Spleen (tissue), 11 donors: ENCODE results near the gene VSIG1. TPM values are rescaled to one million over a fixed set of nuclear protein-coding genes. Genes with fewer than 3 reads are reported as not detected.

Source experiments
- DNase-seq: peaks from one replicate; pipeline ENCODE4 v3.0.0-alpha.2; 2020
- H3K27ac ChIP-seq, 8 donors: fragments of 200-600 bp; sonication (generic) in 7 of 8; 1 replicate in 4 of 8; 2 replicates in 4 of 8; pipeline versions ENCODE4 v1.5.0 to v1.8.0; 2016 to 2021; ENCODE audit warnings: inconsistent platforms in 4 of 8, mild to moderate bottlenecking in 4 of 8, moderate library complexity in 1 of 8
- H3K27me3 ChIP-seq, 7 donors: fragments of 200-600 bp; sonication (generic) in 6 of 7; replicated peaks in 1 of 7; 1 replicate in 4 of 7; 2 replicates in 3 of 7; pipeline versions ENCODE4 v1.5.0 to v1.8.0; 2016 to 2021; ENCODE audit warnings: inconsistent platforms in 3 of 7, mild to moderate bottlenecking in 1 of 7
- H3K36me3 ChIP-seq, 6 donors: fragments of 200-600 bp; sonication (generic) in 5 of 6; 1 replicate in 4 of 6; 2 replicates in 2 of 6; pipeline versions ENCODE4 v1.5.0 to v1.8.0; 2016 to 2021; ENCODE audit warnings: inconsistent platforms in 2 of 6
- H3K4me1 ChIP-seq, 6 donors: fragments of 200-600 bp; sonication (generic) in 5 of 6; 1 replicate in 3 of 6; 2 replicates in 3 of 6; pipeline versions ENCODE4 v1.5.0 to v1.8.0; 2016 to 2021; ENCODE audit warnings: inconsistent platforms in 3 of 6
- H3K4me3 ChIP-seq, 8 donors: fragments of 200-600 bp; sonication (generic) in 7 of 8; 1 replicate in 4 of 8; 2 replicates in 4 of 8; pipeline versions ENCODE4 v1.5.0 to v1.8.0; 2016 to 2021; ENCODE audit warnings: inconsistent platforms in 4 of 8, mild to moderate bottlenecking in 4 of 8, moderate library complexity in 2 of 8
- H3K9me3 ChIP-seq, 8 donors: fragments of 200-600 bp; sonication (generic) in 7 of 8; 1 replicate in 4 of 8; 2 replicates in 4 of 8; pipeline versions ENCODE4 v1.5.0 to v1.8.0; 2016 to 2021; ENCODE audit warnings: inconsistent platforms in 4 of 8
- POLR2A ChIP-seq, 3 donors: fragments of 450-650 bp; IDR thresholded peaks; one replicate each; pipeline ENCODE4 v1.5.1; 2017; ENCODE audit warnings: antibody characterized with exemption in 3 of 3, mild to moderate bottlenecking in 1 of 3
- POLR2AphosphoS5 ChIP-seq, 3 donors: sonication (generic); formaldehyde crosslinking; IDR thresholded peaks; one replicate each; pipeline ENCODE4 v1.5.1; 2017; ENCODE audit warnings: antibody characterized with exemption in 3 of 3
- WGBS, 5 donors: extraction: QIAGEN DNeasy Blood & Tissue Kit in 3 of 5; methylation state at CpG; one replicate each; pipeline versions ENCODE4 v1.1.5 to v1.1.7; 2013 to 2018; 5-methylcytosine and 5-hydroxymethylcytosine counted together
- intact Hi-C: fragments of 100-400 bp; cut with DNase I; formaldehyde crosslinking; loops from one replicate; pipeline ENCODE4 v1.15.0; 2023; ENCODE audit warnings: low total_unique reads
- polyA plus RNA-seq, 3 donors: library from polyadenylated mRNA; stranded (reverse); fragments of 200-250 nt; gene quantifications; one replicate each; pipeline ENCODE4 v1.2.1, GENCODE V29; 2013
- total RNA-seq, 7 donors: library from RNA; depleted of rRNA in 3 of 7; stranded (reverse); fragments of >200 nt in 3 of 7; fragmentation: NEBNext Ultra II Directional in 4 of 7; extraction: Animal tissue kit (Norgen Biotek cat#: 25700) in 4 of 7; gene quantifications; one replicate each; pipeline versions ENCODE4 v1.1.0 to v1.2.1, GENCODE V29; 2016 to 2021
- TF ChIP-seq, protein P1 (sequence below), 11 experiments: fragments of 200-600 bp in 7 of 11; fragments of 450-650 bp in 4 of 11; sonication (generic) in 4 of 11; IDR thresholded peaks in 8 of 11; conservative IDR thresholded peaks in 3 of 11; 1 replicate in 7 of 11; 2 replicates in 4 of 11; pipeline versions ENCODE4 v1.4.0 to v1.8.0; 2016 to 2021; ENCODE audit warnings: antibody characterized with exemption in 11 of 11, inconsistent platforms in 4 of 11, mild to moderate bottlenecking in 1 of 11
- donor health status: healthy with polysubstance abuse.
- donor health status: DM: no; HTN: no; CAD: no; lungs with moderate emphysema.
- donor health status: DM: no; HTN: no; CAD: no.
- donor health status: Bipolar disorder and iron deficiency.
- donor health status: healthy.
- donor health status: DM: no; HTN: no; CAD: no.
- donor health status: DM: yes; HTN: yes; CAD: no.

VSIG1 gene
- total and polyA plus RNA-seq, 10 donors, result 0.11 to 1.4 (median 0.64) TPM

GRCh38 chrX:108032944-108033343, 11.9 kb upstream of the VSIG1 start:
- WGBS, 5 donors, result 84 to 100% (median 89%) methylated on average over 2 to 5 of the region's 5 CpGs
- TF ChIP-seq POLR2A (IDR thresholded peaks at IDR 0.05) (no peak), POLR2AphosphoS5 (IDR thresholded peaks at IDR 0.05) (no peak)
- TF ChIP-seq, protein P1, sequence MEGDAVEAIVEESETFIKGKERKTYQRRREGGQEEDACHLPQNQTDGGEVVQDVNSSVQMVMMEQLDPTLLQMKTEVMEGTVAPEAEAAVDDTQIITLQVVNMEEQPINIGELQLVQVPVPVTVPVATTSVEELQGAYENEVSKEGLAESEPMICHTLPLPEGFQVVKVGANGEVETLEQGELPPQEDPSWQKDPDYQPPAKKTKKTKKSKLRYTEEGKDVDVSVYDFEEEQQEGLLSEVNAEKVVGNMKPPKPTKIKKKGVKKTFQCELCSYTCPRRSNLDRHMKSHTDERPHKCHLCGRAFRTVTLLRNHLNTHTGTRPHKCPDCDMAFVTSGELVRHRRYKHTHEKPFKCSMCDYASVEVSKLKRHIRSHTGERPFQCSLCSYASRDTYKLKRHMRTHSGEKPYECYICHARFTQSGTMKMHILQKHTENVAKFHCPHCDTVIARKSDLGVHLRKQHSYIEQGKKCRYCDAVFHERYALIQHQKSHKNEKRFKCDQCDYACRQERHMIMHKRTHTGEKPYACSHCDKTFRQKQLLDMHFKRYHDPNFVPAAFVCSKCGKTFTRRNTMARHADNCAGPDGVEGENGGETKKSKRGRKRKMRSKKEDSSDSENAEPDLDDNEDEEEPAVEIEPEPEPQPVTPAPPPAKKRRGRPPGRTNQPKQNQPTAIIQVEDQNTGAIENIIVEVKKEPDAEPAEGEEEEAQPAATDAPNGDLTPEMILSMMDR (IDR thresholded peaks at IDR 0.05 in 8 of 11, conservative IDR thresholded peaks at IDR 0.05 in 3 of 11), result no peak
- DNase-seq, result no peak
- Histone ChIP-seq H3K27ac (no peak overlapping the region), H3K4me1 (no peaks in the 10 kb centered on the region), H3K4me3 (no peak overlapping the region), H3K9me3 (no peaks in the 10 kb centered on the region), H3K27me3 (peaks cover 0 to 8% (median 0%) of the 10 kb centered on the region in 7 donors), H3K36me3 (no peaks in the 10 kb centered on the region)
- intact Hi-C loops, result no loop called here

GRCh38 chrX:108033890-108034289, 11.0 kb upstream of the VSIG1 start:
- peaks cover 0 to 12% (median 0%) of the 10 kb centered on the region in 7 donors for H3K27me3 ChIP-seq
- no peak for DNase-seq

DNA sequence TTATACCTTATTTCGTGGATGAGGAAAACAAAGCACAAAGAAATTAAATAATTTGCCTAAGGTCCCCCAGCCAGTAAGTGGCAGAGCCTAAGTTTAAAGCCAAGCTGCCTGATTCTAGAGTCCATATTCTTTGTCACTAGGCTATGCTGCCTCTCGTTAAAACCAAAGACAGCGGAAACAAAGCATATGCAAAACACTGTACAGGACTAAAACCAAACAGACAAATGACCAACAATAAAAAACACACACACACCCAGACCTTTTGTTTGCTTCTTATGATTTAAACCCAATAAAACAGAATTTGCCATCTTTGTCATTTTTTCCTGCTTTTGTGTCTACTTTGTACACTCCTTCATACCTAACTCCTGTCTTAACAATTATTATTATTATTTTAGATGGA, 10.1 kb upstream of the VSIG1 start:
- no peak overlapping the region for H3K27ac ChIP-seq
- H3K9me3 ChIP-seq, result no peaks in the 10 kb centered on the region
- no peak for TF ChIP-seq POLR2AphosphoS5 (IDR thresholded peaks at IDR 0.05)
- DNase-seq, result no peak
- H3K4me3 ChIP-seq, result no peak overlapping the region
- no peaks in the 10 kb centered on the region for H3K4me1 ChIP-seq
- 62 to 87% (median 86%) methylated on average over 3 of the region's 3 CpGs for WGBS, 5 donors
- intact Hi-C loops, result no loop called here
- H3K27me3 ChIP-seq, result peaks cover 0 to 16% (median 0%) of the 10 kb centered on the region in 7 donors
- H3K36me3 ChIP-seq, result no peaks in the 10 kb centered on the region

More at GRCh38 chrX:108033890-108034289, 11.0 kb upstream of the VSIG1 start:
- H3K4me3 ChIP-seq, result no peak overlapping the region
- WGBS, 5 donors, result 54 to 82% (median 78%) methylated on average over 1 to 3 of the region's 3 CpGs
- no peak overlapping the region for H3K27ac ChIP-seq
- intact Hi-C loops, result no loop called here
- H3K36me3 ChIP-seq, result no peaks in the 10 kb centered on the region
- no peaks in the 10 kb centered on the region for H3K4me1 ChIP-seq
- no peaks in the 10 kb centered on the region for H3K9me3 ChIP-seq
- TF ChIP-seq POLR2A (IDR thresholded peaks at IDR 0.05), result no peak
- no peak for TF ChIP-seq POLR2AphosphoS5 (IDR thresholded peaks at IDR 0.05)
- TF ChIP-seq, protein P1 (IDR thresholded peaks at IDR 0.05 in 8 of 11, conservative IDR thresholded peaks at IDR 0.05 in 3 of 11), result no peak

GRCh38 chrX:108036298-108036973, 8.4 kb upstream of the VSIG1 start:
- no peak for DNase-seq
- Histone ChIP-seq H3K4me3 (no peak overlapping the region), H3K27me3 (peaks cover 0 to 16% (median 0%) of the 10 kb centered on the region in 7 donors), H3K36me3 (no peaks in the 10 kb centered on the region), H3K4me1 (no peaks in the 10 kb centered on the region), H3K27ac (no peak overlapping the region), H3K9me3 (no peaks in the 10 kb centered on the region)
- TF ChIP-seq, protein P1 (IDR thresholded peaks at IDR 0.05 in 8 of 11, conservative IDR thresholded peaks at IDR 0.05 in 3 of 11), result no peak
- TF ChIP-seq POLR2A (IDR thresholded peaks at IDR 0.05) (no peak), POLR2AphosphoS5 (IDR thresholded peaks at IDR 0.05) (no peak)
- intact Hi-C loops, result no loop called here
- WGBS, 5 donors, result 53 to 82% (median 68%) methylated on average over 4 of the region's 4 CpGs
